HG03139 (cell line): ENCODE results near the gene USP5.
"Not testable (repeated sequence)": the region's sequence is repeated elsewhere in the genome, so short reads cannot be mapped to it uniquely, and the experiment has no call there.

Experiments used
- ATAC-seq: cut with Tn5 transposase; IDR thresholded peaks from one replicate; pipeline ENCODE4 v1.9.1; 2021; ENCODE audit not compliant: unreplicated experiment

The USP5 gene

GRCh38 chr12:6887460-6887859 lies 35.5 kb downstream of the USP5 start:
- no peak for ATAC-seq

GRCh38 chr12:6888360-6888759 lies 36.4 kb downstream of the USP5 start:
- no peak for ATAC-seq

GRCh38 chr12:6888794-6889193 lies 36.8 kb downstream of the USP5 start:
- ATAC-seq: not testable (repeated sequence)

- not testable (repeated sequence) for ATAC-seq
Observed at GRCh38 chr12:6889775-6890573, 38.0 kb downstream of the USP5 start.

GRCh38 chr12:6890789-6891645 lies 39.1 kb downstream of the USP5 start:
- ATAC-seq: peak; percentile 92

DNA sequence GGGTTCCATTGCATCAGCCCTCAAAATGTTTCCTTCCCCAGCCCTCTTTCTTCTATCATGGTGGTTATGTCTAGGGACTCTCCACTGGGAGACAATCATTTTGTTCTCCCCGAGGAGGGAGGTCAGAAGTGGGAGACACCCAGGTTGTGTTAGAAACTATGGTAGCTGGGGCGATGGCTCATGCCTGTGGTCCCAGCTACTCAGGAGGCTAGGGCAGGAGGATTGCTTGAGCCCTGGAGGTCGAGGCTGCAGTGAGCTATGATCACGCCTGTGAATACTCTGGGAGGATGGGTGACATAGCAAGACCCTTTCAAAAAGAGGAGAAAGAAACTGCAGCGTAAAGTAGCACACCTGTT lies 39.7 kb downstream of the USP5 start:
- no peak for ATAC-seq

DNA sequence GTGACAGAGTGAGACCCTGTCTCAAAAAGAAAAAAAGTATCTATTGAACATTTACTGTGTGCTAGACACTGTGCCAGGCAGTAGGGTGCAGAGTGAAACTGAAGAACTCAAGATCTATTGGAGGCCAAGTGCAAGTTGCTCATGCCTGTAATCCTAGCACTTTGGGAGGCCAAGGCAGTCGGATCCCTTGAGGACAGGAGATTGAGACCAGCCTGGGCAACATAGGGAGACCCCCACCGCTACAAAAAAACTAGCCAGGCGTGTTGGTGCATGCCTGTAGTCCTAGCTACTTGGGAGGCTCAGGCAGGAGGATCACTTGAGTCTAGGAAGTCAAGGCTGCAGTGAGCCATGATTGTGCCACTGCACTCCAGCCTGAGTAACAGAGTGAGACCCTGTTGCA lies 40.7 kb downstream of the USP5 start:
- not testable (repeated sequence) for ATAC-seq

- no peak for ATAC-seq
Observed at GRCh38 chr12:6894321-6894720, 42.4 kb downstream of the USP5 start.

DNA sequence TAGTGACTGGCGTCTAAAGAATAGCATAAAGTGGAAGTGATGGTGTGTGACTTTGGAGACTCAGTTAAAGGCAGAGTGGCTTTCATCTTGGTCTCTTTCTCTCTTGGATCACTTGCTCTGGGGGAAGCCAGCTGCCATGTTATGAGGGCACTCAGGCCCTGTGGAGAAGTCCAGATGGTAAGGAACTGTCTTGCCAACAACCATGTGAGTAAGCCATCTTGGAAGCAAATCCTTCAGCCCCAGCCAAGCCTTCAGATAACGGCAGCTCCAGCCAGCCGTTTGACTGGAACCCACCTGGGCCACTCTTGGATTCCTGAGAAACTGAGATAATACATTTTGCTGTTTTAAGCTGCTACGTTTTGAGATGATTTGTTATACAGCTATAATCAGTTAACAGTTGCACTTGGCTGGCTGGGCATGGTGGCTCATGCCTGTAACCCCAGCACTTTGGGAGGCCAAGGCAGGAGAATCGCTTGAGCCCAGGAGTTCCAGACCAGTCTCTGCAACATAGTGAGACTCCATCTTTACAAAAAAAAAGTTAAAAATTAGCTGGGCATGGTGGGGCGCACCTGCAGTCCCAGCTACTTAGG lies 45.0 kb downstream of the USP5 start:
- no peak for ATAC-seq

DNA sequence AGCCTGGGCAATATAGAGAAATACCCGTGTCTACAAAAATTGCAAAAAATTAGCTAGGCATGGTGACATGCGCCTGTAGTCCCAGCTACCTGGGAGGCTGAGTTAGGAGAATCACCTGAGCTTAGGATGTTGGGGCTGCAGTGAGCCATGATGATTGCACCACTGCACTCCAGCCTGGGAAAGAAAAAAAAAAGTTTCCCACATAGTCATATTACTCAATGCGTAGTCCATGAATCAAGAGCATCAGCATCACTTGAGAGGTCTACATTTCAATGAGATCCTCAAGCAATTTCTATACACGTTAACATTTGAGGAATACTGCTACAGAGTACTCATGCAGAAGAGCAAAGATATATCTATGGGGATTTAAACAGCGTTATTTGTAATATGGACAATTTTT lies 47.5 kb downstream of the USP5 start:
- no peak for ATAC-seq

DNA sequence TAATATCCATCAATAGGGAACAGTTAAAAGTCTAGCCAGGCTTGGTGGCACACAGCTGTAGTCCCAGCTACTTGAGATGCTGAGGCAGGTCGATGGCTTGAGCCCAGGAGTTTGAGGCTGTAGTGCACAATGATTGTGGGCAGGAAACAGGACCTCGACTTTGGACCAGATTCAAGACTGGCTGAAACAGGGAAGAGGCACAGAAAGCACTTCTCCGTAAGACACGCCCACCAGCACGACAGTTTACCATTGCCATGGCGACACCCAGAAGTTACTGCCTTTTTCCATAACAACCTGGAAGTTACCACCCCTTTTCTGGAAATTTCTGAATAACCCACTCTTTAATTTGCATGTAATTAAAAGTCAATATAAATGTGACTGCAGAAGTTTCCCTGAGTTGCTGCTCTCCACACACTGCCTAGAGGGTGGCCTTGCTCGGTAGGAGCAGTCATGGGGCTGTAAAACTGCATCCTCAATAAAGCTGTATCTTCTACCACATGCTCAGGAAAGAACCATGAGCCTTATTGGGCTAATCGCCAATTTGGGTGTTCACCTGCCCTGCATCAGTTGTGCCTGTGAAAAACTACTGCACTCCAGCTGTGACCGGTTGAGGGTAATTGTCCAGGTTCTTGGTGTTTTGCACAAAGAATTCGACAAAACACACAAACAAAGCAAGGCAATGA lies 48.0 kb downstream of the USP5 start:
- no peak for ATAC-seq

DNA sequence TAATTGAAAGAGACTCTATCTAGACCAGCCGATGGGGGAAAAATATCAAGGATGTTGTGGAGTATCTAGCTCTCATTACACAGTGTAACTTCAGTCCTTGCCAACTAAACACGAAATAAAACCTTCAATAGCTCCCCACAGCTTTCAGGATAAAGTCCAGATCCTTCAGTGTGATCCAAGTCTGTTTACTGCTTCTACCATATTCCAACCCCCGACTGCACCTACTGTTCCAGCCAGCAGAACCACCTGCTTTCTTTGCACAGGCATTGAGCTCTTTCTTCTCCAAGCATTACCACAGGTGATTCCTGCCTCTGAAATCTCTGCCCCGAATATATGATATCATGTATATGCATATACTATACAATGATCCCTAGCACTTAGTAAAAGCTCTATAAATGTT lies 50.5 kb downstream of the USP5 start:
- ATAC-seq: no peak

- ATAC-seq: no peak
Observed at GRCh38 chr12:6903722-6904121, 51.8 kb downstream of the USP5 start.

DNA sequence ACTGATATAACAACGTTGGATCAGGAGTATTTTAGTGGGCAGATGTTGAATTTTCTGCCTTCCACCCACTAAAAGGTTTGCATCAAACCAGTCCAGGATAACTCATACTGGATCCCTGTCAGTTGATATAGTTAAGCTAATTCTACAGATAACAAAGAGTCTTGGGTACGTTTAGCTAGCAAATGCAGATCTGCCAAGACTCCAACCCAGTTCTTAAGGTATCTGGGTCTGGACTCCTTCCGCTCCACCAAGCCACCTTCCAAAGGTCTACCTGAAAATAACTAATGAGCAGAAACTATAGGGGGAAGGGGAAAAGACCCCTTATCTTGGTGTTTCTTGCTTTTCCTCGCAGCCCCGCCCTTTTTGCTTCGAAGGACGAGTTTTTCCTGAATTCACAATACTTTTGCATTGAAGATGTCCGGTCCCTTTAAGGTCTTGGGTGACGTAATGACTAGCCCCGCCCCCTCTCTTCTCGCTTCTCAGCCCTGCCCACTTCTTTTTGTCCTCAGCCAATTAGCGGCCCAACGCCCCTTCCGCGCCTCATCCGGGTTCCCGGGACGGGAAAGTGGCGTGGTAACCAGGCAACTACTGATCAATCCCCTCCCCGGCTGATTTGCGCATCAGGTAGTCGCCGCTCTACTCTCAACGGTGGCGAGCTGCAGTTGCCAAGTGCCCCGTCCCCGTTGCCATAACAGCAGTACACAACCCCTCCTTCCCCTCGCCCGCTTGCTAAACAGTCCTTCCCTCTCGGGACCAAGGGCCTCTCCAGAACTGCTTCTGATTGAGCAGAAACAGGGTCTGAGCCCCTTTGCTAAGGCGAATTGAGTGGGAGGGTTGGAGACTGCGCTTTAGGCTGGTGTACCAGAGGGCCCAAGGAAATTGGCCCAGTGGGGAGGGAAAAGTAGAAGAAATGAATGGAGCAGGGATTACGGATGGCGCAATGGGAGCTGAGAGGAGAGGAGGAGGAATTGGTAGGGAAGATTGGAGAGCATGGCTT lies 52.6 kb downstream of the USP5 start, which contains the start of gene LRRC23:
Gene LRRC23 (plus strand): TSS at position 543 of the 997 bp plus-strand sequence. CDS start 812 bp downstream, outside the sequence.
- ATAC-seq: peak; percentile 94

DNA sequence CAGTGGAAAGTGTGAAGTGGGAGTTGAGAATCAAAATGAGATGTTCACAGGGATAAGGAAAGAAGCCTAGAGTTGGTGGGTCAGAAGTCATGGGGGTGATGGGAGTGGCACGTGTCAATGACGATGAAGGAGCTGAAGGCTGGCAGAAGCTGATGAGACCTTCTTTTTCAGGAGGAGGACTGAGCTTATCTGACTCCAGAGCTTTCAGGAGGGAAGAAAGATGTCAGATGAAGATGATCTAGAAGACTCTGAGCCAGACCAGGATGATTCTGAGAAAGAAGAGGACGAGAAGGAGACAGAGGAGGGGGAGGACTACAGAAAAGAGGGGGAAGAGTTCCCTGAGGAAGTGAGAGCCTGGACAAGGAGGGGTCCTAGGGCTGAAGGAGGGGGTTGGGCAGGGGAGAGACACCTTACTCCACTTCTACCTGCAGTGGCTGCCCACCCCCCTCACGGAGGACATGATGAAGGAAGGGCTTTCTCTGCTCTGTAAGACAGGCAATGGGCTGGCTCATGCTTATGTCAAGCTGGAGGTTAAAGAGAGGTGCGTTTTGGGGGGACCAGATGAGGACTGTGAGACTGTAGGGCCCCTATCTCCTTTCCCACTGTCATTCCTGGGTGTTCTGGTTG lies 53.6 kb downstream of the USP5 start:
- ATAC-seq: no peak

DNA sequence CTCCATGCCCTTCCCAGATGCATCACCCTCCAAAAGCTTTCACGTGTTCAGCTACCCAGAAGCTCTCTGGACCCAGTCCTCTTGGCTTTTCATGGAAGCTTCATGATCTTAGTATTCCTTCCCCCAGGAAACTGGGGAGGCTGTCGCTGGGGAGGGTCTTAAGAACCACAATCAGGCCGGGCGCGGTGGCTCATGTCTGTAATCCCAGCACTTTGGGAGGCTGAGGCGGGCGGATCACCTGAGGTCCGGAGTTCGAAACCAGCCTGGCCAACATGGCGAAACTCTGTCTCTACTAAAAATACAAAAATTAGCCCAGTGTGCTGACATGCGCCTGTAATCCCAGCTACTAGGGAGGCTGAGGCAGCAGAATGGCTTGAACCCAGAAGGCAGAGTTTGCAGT lies 56.2 kb downstream of the USP5 start:
- not testable (repeated sequence) for ATAC-seq

- ATAC-seq: no peak
Observed at GRCh38 chr12:6909421-6910145, 57.6 kb downstream of the USP5 start.

GRCh38 chr12:6912164-6912935 lies 60.4 kb downstream of the USP5 start:
- no peak for ATAC-seq
